GM12891 (cell line): ENCODE measurements around the gene KCNJ4.

Experiments used
- PAX5 ChIP-seq: IDR thresholded peaks from 2 replicates; pipeline ENCODE4 v1.6.1; 2011; ENCODE audit warnings: low read length, moderate library complexity, mild to moderate bottlenecking; ENCODE audit not compliant: insufficient read depth, severe bottlenecking
- POLR2A ChIP-seq: IDR thresholded peaks from 2 replicates; pipeline ENCODE4 v1.6.1; 2011; ENCODE audit warnings: low read depth, low read length, control low read depth
- POLR2AphosphoS5 ChIP-seq: IDR thresholded peaks from 2 replicates; pipeline ENCODE4 v1.6.1; 2011; ENCODE audit warnings: low read depth, low read length, control low read depth
- POU2F2 ChIP-seq: IDR thresholded peaks from 2 replicates; pipeline ENCODE4 v1.6.1; 2011; ENCODE audit warnings: low read depth, mild to moderate bottlenecking, control low read depth, low read length, moderate library complexity
- SPI1 ChIP-seq: IDR thresholded peaks from 2 replicates; pipeline ENCODE4 v1.6.1; 2011; ENCODE audit warnings: low read depth, low read length, control low read depth
- TAF1 ChIP-seq: IDR thresholded peaks from 2 replicates; pipeline ENCODE4 v1.6.1; 2011; ENCODE audit warnings: low read depth, low read length, control low read depth

DNA sequence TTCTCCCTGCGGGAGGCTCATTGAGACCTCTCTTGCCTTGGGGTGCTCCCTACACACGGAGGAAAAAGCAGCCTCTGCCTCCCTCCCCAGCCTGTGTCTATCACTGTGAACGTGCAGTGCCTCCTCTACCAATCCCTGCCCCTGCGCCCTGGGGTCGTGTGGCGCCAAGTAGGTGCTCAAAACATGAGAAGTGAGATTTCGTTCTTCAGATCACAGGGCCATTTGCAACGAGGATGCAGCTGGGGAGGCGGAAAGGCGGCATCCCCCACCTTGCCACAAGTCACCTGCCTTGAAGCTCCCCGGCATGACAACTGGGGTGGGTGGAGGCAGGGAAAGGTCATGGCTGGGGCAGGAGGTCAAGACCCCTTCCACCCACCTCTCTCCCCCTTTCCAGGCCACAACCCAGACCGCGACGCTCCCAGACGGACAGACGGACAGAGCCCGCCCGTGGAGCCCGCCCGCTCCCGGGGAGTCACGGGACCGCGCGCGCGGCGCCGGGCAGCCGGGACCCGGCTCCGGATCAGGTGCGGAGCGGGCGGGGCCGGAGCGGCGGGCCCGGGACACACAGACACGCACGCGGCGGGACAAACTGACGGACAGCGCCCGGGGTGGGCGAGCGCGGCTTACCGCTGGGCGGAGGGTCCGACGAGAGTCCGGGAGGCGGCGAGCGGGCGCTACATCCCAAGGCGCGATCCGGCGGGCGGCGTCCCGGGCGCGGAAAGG, 485 bp downstream of the KCNJ4 start:
- TF ChIP-seq POLR2A, result no peak
- no peak for TF ChIP-seq POLR2AphosphoS5
- TF ChIP-seq TAF1, result no peak
- TF ChIP-seq PAX5, result no peak
- TF ChIP-seq SPI1, result no peak
- TF ChIP-seq POU2F2, result no peak
